ENCODE measurements around the gene KDM8. TPM values are rescaled to one million over a fixed set of nuclear protein-coding genes. Genes with fewer than 3 reads are reported as not detected.

The KDM8 gene
- total RNA-seq, 1 donor from 2014 or later = 4.3 TPM

DNA sequence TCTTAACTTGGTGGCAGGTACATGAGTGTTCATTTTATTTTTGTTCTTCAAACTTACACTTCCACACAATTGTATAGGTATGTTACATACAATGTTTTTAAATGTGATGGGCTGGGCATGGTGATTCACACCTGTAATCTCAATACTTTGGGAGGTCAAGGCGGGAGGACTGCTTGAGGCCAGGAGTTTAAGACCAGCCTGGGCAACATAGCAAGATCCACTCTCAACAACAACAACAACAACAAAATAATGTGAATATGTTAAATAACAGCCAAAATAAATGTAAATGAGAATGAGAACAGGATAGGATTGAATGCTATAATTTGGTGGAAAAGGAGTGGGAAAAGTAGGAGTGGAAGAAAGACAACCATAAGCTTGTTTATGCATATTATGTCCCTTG is 62.7 kb downstream of the KDM8 start:
- Histone ChIP-seq H3K4me2 (ENCODE audit: low read length) (no peak overlapping the region), H3K27ac (ENCODE audit: low read depth, low read length) (no peak overlapping the region), H3K9me3 (ENCODE audit: insufficient read depth, low read depth, low read length) (no peaks in the 10 kb centered on the region), H3K36me3 (ENCODE audit: insufficient read depth, low read length) (no peaks in the 10 kb centered on the region), H3K79me2 (ENCODE audit: insufficient read depth, low read length) (peaks cover 17% of the 10 kb centered on the region), H4K20me1 (ENCODE audit: insufficient read depth, low read length) (no peaks in the 10 kb centered on the region), H3K4me3 (ENCODE audit: insufficient read depth, low read depth, low read length) (no peak overlapping the region), H2AFZ (ENCODE audit: low read depth, low read length) (no peak overlapping the region), H3K27me3 (ENCODE audit: insufficient read depth, low read length) (no peaks in the 10 kb centered on the region), H3K9ac (ENCODE audit: low read length) (no peak overlapping the region), H3K4me1 (ENCODE audit: insufficient read depth, low read length) (peaks cover 18% of the 10 kb centered on the region)
- H3K27me3 Mint-ChIP-seq (ENCODE audit: low read depth, unreplicated experiment) = no peaks in the 10 kb centered on the region
- DNase-seq (ENCODE audit: low read depth) (no peak), FAIRE-seq (no peak)
- no peaks in the 10 kb centered on the region for H3K36me3 Mint-ChIP-seq (ENCODE audit: low read depth, unreplicated experiment)
- H3K4me3 Mint-ChIP-seq (ENCODE audit: unreplicated experiment) = no peak overlapping the region
- H3K9me3 Mint-ChIP-seq (ENCODE audit: unreplicated experiment) = peaks cover 4% of the 10 kb centered on the region
- TF ChIP-seq EZH2 (IDR thresholded peaks at IDR 0.05; ENCODE audit: insufficient read depth, low read length) = no peak
- TF ChIP-seq, protein P1, sequence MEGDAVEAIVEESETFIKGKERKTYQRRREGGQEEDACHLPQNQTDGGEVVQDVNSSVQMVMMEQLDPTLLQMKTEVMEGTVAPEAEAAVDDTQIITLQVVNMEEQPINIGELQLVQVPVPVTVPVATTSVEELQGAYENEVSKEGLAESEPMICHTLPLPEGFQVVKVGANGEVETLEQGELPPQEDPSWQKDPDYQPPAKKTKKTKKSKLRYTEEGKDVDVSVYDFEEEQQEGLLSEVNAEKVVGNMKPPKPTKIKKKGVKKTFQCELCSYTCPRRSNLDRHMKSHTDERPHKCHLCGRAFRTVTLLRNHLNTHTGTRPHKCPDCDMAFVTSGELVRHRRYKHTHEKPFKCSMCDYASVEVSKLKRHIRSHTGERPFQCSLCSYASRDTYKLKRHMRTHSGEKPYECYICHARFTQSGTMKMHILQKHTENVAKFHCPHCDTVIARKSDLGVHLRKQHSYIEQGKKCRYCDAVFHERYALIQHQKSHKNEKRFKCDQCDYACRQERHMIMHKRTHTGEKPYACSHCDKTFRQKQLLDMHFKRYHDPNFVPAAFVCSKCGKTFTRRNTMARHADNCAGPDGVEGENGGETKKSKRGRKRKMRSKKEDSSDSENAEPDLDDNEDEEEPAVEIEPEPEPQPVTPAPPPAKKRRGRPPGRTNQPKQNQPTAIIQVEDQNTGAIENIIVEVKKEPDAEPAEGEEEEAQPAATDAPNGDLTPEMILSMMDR (IDR thresholded peaks at IDR 0.05; ENCODE audit: insufficient read depth, low read depth, low read length) = no peak
- no peak overlapping the region for H3K27ac Mint-ChIP-seq (ENCODE audit: unreplicated experiment)
- H3K4me1 Mint-ChIP-seq (ENCODE audit: low read depth, unreplicated experiment) = peaks cover 9% of the 10 kb centered on the region

DNA sequence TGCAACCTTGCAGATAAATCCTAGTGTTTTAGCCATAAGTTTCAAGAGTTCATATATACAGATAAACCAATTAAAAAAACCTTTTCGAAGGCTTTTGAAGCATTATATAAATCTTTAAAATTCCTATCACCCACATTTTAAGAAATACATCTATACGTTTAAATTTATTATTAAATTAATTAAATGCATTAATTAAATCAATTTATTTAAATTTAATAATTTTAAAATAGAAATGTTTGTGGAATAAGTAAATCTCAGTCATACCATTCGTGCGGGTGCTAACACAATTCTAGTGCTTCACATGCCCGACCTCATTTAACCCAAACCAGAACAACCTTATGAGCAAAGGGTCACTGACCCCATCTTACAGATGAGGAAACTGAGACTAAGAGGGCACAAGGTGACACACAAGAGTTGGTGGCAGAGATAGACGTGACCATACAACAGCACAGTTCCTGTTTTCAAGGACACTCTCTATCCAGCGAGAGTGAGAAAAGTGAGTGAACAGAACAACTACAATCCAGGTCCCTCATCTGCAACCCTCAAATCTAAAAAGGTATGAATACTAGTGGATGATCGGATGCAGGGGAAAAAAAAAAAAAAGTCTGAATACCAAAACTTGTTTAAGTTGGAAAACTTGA is 63.8 kb downstream of the KDM8 start:
- Mint-ChIP-seq H3K4me3 (ENCODE audit: unreplicated experiment) (no peak overlapping the region), H3K27me3 (ENCODE audit: low read depth, unreplicated experiment) (no peaks in the 10 kb centered on the region), H3K27ac (ENCODE audit: unreplicated experiment) (no peak overlapping the region), H3K9me3 (ENCODE audit: unreplicated experiment) (peaks cover 4% of the 10 kb centered on the region), H3K4me1 (ENCODE audit: low read depth, unreplicated experiment) (peaks cover 9% of the 10 kb centered on the region), H3K36me3 (ENCODE audit: low read depth, unreplicated experiment) (no peaks in the 10 kb centered on the region)
- TF ChIP-seq, protein P1 (IDR thresholded peaks at IDR 0.05; ENCODE audit: insufficient read depth, low read depth, low read length) = no peak
- no peak for TF ChIP-seq EZH2 (IDR thresholded peaks at IDR 0.05; ENCODE audit: insufficient read depth, low read length)
- Histone ChIP-seq H3K4me1 (ENCODE audit: insufficient read depth, low read length) (peaks cover 18% of the 10 kb centered on the region), H3K79me2 (ENCODE audit: insufficient read depth, low read length) (peaks cover 14% of the 10 kb centered on the region), H3K36me3 (ENCODE audit: insufficient read depth, low read length) (no peaks in the 10 kb centered on the region), H3K4me3 (ENCODE audit: insufficient read depth, low read depth, low read length) (no peak overlapping the region), H3K27ac (ENCODE audit: low read depth, low read length) (no peak overlapping the region), H3K27me3 (ENCODE audit: insufficient read depth, low read length) (no peaks in the 10 kb centered on the region), H3K9ac (ENCODE audit: low read length) (no peak overlapping the region), H3K4me2 (ENCODE audit: low read length) (peak overlapping the region; percentile 95), H3K9me3 (ENCODE audit: insufficient read depth, low read depth, low read length) (no peaks in the 10 kb centered on the region), H4K20me1 (ENCODE audit: insufficient read depth, low read length) (no peaks in the 10 kb centered on the region), H2AFZ (ENCODE audit: low read depth, low read length) (no peak overlapping the region)
- DNase-seq (ENCODE audit: low read depth) = no peak
- FAIRE-seq = no peak
